Neural crest cell (in vitro differentiated cells): ENCODE measurements around the gene WAC. TPM values are rescaled to one million over a fixed set of nuclear protein-coding genes. Genes with fewer than 3 reads are reported as not detected.
A peak's percentile ranks its signal among the peaks of the same experiment; 100 is the strongest.

ENCODE experiments used
- DNase-seq: peaks from one replicate; pipeline ENCODE4 v3.0.0; 2021; ENCODE audit warnings: low read depth, mixed read lengths, low spot score
- H3K27ac Mint-ChIP-seq: one replicate; pipeline ENCODE4 v1.8.0; 2021; ENCODE audit warnings: mild to moderate bottlenecking, mixed read lengths; ENCODE audit not compliant: unreplicated experiment
- H3K27me3 Mint-ChIP-seq: 2 replicates; pipeline ENCODE4 v1.8.0; 2021; ENCODE audit warnings: low read depth, mild to moderate bottlenecking, mixed read lengths
- H3K36me3 Mint-ChIP-seq: 2 replicates; pipeline ENCODE4 v1.8.0; 2021; ENCODE audit warnings: low read depth, mild to moderate bottlenecking, mixed read lengths
- H3K4me1 Mint-ChIP-seq: 2 replicates; pipeline ENCODE4 v1.8.0; 2021; ENCODE audit warnings: mixed read lengths
- H3K4me3 Mint-ChIP-seq: one replicate; pipeline ENCODE4 v1.8.0; 2021; ENCODE audit warnings: mild to moderate bottlenecking, mixed read lengths
- H3K9me3 Mint-ChIP-seq: 2 replicates; pipeline ENCODE4 v1.8.0; 2021; ENCODE audit warnings: mixed read lengths
- CTCF ChIP-seq: fragments of 200-600 bp; sonication (generic); conservative IDR thresholded peaks from 2 replicates; pipeline ENCODE4 v1.5.0; 2021; ENCODE audit warnings: antibody characterized with exemption, mild to moderate bottlenecking
- total RNA-seq: library from RNA; stranded (reverse); gene quantifications from 2 replicates; pipeline ENCODE4 v1.2.1, GENCODE V29; 2021

The WAC gene
- total RNA-seq, 1 donor from 2014 or later, result 123 TPM

DNA sequence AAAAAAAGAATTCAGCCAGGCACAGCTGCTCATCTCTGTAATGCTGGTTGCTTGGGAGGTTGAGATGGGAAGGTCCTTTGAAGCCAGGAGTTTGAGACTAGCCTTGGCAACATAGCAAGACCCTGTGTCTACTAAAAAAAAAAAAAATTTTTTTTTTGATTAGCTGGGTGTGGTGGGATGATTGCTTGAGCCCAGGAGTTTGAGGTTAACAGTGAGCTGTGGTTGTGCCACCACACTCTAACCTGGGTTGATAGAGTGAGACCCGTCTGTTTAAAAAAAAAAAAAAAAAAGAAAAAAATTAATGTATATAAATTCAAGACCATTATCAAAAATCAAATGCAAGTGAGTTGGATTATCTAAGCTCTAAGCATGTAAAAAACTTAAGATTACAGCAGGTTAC, 5.7 kb downstream of the WAC start:
- peaks cover 39% of the 10 kb centered on the region for H3K4me1 Mint-ChIP-seq
- no peaks in the 10 kb centered on the region for H3K9me3 Mint-ChIP-seq
- TF ChIP-seq CTCF, result no peak
- H3K4me3 Mint-ChIP-seq, result no peak overlapping the region
- no peak overlapping the region for H3K27ac Mint-ChIP-seq
- peaks cover 14% of the 10 kb centered on the region for H3K36me3 Mint-ChIP-seq
- H3K27me3 Mint-ChIP-seq, result no peaks in the 10 kb centered on the region
- DNase-seq, result no peak

- peaks cover 26% of the 10 kb centered on the region for H3K4me1 Mint-ChIP-seq
- no peak for DNase-seq
Measured at GRCh38 chr10:28540145-28540544, 7.2 kb downstream of the WAC start.

GRCh38 chr10:28541717-28542365, 8.9 kb downstream of the WAC start:
- peak; percentile 32 for TF ChIP-seq CTCF
- no peak overlapping the region for H3K27ac Mint-ChIP-seq
- H3K9me3 Mint-ChIP-seq, result no peaks in the 10 kb centered on the region
- no peaks in the 10 kb centered on the region for H3K27me3 Mint-ChIP-seq
- H3K36me3 Mint-ChIP-seq, result peaks cover 10% of the 10 kb centered on the region
- DNase-seq, result no peak
- peak overlapping the region; percentile 3 for H3K4me3 Mint-ChIP-seq
- H3K4me1 Mint-ChIP-seq, result peaks cover 21% of the 10 kb centered on the region

More at GRCh38 chr10:28540145-28540544, 7.2 kb downstream of the WAC start:
- H3K9me3 Mint-ChIP-seq, result no peaks in the 10 kb centered on the region
- TF ChIP-seq CTCF, result no peak
- H3K27ac Mint-ChIP-seq, result no peak overlapping the region
- no peaks in the 10 kb centered on the region for H3K27me3 Mint-ChIP-seq
- H3K4me3 Mint-ChIP-seq, result no peak overlapping the region
- H3K36me3 Mint-ChIP-seq, result peaks cover 14% of the 10 kb centered on the region

- no peaks in the 10 kb centered on the region for H3K9me3 Mint-ChIP-seq
- H3K27ac Mint-ChIP-seq, result no peak overlapping the region
- TF ChIP-seq CTCF, result no peak
- peaks cover 5% of the 10 kb centered on the region for H3K36me3 Mint-ChIP-seq
- no peak overlapping the region for H3K4me3 Mint-ChIP-seq
- H3K4me1 Mint-ChIP-seq, result peaks cover 18% of the 10 kb centered on the region
- no peak for DNase-seq
- no peaks in the 10 kb centered on the region for H3K27me3 Mint-ChIP-seq
Measured at GRCh38 chr10:28542728-28543127, 9.8 kb downstream of the WAC start.

DNA sequence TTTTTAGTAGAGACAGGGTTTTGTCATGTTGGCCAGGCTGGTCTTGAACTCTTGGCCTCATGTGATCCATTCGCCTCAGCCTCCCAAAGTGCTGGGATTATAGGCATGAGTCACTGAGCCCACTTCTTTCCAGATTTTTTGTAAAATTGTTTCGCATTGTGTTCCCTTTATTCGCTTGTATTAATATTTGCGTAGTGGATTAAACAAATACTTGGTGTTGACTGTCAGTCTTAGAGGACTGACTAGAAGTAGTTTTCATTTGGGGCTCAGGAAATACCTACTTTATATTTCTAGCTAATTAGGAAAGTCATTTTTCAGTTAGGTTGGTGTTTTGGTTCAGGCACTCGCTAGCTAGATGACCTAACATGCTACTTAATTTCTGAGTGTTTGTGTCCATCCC, 11.1 kb downstream of the WAC start:
- no peak overlapping the region for H3K27ac Mint-ChIP-seq
- TF ChIP-seq CTCF, result no peak
- no peak for DNase-seq
- no peak overlapping the region for H3K4me3 Mint-ChIP-seq
- H3K9me3 Mint-ChIP-seq, result no peaks in the 10 kb centered on the region
- no peaks in the 10 kb centered on the region for H3K27me3 Mint-ChIP-seq
- H3K4me1 Mint-ChIP-seq, result peaks cover 22% of the 10 kb centered on the region
- H3K36me3 Mint-ChIP-seq, result peaks cover 6% of the 10 kb centered on the region
